Activated CD4-positive, alpha-beta T cell treated with anti-CD3 and anti-CD28 coated beads, Interleukin-2, amount 10 ng/mL, durations not matched to agents 7 days and 5 days (primary cell): ENCODE results near the gene CADM1. TPM values are rescaled to one million over a fixed set of nuclear protein-coding genes. Genes with fewer than 3 reads are reported as not detected.

Experiments
- CTCF ChIA-PET: fragments of 350-600 bp; sonication (Branson Sonifier 250); formaldehyde crosslinking; loops from one replicate; lab custom pipeline; 2021; ENCODE audit warnings: antibody characterized with exemption; lab: Charles Lee
- POLR2A ChIA-PET: fragments of 350-600 bp; sonication (Branson Sonifier 250); formaldehyde crosslinking; loops from one replicate; lab custom pipeline; 2021; ENCODE audit warnings: antibody characterized with exemption; lab: Charles Lee
- DNase-seq: peaks from one replicate; pipeline ENCODE4 v3.0.0-alpha.2; 2020
- H3K27ac Mint-ChIP-seq: one replicate; pipeline ENCODE4 v1.8.0; 2021; ENCODE audit warnings: mild to moderate bottlenecking, moderate library complexity, mixed read lengths
- H3K27me3 Mint-ChIP-seq: one replicate; pipeline ENCODE4 v1.8.0; 2021; ENCODE audit warnings: mixed read lengths
- H3K36me3 Mint-ChIP-seq: one replicate; pipeline ENCODE4 v1.8.0; 2021; ENCODE audit warnings: low read depth, mixed read lengths
- H3K4me1 Mint-ChIP-seq: one replicate; pipeline ENCODE4 v1.8.0; 2021; ENCODE audit warnings: mixed read lengths
- H3K4me3 Mint-ChIP-seq: one replicate; pipeline ENCODE4 v1.8.0; 2021; ENCODE audit warnings: mild to moderate bottlenecking, moderate library complexity, mixed read lengths
- H3K9me3 Mint-ChIP-seq: one replicate; pipeline ENCODE4 v1.8.0; 2021; ENCODE audit warnings: mixed read lengths
- total RNA-seq, 2 experiments: library from RNA; stranded (reverse); gene quantifications; one replicate each; pipeline ENCODE4 v1.2.3, GENCODE V29; 2021

CADM1 gene
- total RNA-seq, 2 experiments from 2014 or later: 0.52 to 0.92 TPM

DNA sequence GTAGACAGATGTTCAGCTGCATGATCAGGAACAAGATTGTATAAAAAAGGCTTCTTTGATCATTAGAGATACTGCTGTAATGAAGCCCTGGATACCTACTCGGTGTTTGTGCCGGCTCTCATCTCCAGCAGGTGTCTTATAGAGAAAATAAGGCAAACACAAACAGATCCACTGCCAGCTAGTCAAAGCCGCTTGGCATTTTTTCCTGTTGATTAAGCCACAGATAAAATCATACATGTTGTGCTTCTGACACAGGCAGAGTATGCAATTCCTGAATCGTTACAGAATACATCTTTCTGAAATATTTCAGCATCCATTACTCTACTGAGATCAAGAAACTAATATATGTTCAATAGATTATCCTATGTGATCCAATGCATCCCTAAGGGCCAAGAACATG lies 206.9 kb downstream of the CADM1 start:
- ChIA-PET CTCF (no interaction called here), POLR2A (no interaction called here)
- Mint-ChIP-seq H3K36me3 (no peaks in the 10 kb centered on the region), H3K9me3 (no peaks in the 10 kb centered on the region), H3K4me1 (no peaks in the 10 kb centered on the region), H3K27me3 (peaks cover 5% of the 10 kb centered on the region), H3K27ac (no peak overlapping the region), H3K4me3 (no peak overlapping the region)
- DNase-seq: no peak

DNA sequence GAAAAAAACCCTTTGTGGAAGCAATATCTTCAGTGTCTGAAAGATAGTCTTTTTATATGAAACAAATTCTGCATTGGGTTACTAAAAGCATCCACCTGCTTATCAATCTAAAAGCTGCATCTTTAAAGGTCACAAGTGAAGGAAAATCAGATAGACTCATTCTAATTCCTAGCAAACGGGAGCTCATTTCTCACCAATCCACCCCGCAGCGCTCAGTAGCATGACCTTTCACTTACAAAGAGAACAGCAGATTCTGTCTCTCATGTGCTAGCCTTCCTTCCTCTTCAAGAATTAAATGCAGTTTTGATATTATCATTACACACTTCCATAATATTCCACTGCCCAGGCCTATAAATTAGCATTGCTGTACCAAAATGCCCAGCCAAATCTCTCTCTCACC lies 212.9 kb downstream of the CADM1 start:
- no peak for DNase-seq
- Mint-ChIP-seq H3K4me3 (no peak overlapping the region), H3K36me3 (no peaks in the 10 kb centered on the region), H3K27me3 (no peaks in the 10 kb centered on the region), H3K27ac (no peak overlapping the region), H3K9me3 (no peaks in the 10 kb centered on the region), H3K4me1 (no peaks in the 10 kb centered on the region)
- POLR2A ChIA-PET: no interaction called here
- CTCF ChIA-PET: no interaction called here

DNA sequence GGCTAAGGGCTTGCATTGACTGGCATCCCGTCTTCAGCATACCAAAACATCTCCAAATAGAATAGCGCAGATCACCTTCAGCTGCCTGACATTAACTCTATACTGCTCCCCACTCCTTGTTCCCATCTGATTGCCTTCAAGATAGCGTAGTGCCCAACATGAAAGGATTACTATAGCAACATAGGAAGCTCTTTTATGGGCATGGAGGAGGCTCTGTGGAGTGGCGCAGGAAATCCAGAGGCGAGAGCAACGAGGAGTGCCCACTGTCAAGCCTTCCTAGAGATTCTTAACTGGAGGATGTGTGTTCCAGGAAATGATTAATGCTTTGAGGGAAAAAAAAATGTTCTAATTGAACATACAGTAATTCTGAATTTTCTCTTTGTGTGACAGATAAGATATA lies 213.3 kb downstream of the CADM1 start:
- DNase-seq: no peak
- Mint-ChIP-seq H3K36me3 (no peaks in the 10 kb centered on the region), H3K9me3 (no peaks in the 10 kb centered on the region), H3K27me3 (peaks cover 1% of the 10 kb centered on the region), H3K27ac (no peak overlapping the region), H3K4me1 (no peaks in the 10 kb centered on the region), H3K4me3 (no peak overlapping the region)
- POLR2A ChIA-PET: no interaction called here
- CTCF ChIA-PET: no interaction called here

DNA sequence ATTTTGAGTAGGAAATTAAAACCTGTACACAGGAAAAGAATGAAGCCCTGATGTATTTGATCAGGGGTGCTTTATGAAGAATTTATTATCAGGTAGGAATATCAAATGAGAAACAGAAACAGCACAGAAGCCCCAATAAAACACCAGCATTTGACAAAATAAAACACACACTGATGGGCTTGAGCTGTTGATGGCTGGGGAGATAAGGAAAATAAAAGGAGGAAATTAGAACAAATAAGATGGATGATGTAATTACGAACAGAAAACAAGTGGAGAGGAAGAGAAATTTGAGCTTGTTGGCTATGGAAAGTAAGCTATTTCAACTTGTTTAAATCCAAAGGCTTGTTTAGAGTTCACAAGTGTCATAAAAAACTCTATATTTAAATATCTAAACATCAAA lies 213.7 kb downstream of the CADM1 start:
- H3K4me1 Mint-ChIP-seq: no peaks in the 10 kb centered on the region
- no peak for DNase-seq
- H3K36me3 Mint-ChIP-seq: no peaks in the 10 kb centered on the region
- POLR2A ChIA-PET: no interaction called here
- peaks cover 1% of the 10 kb centered on the region for H3K27me3 Mint-ChIP-seq
- H3K4me3 Mint-ChIP-seq: no peak overlapping the region
- H3K27ac Mint-ChIP-seq: no peak overlapping the region
- H3K9me3 Mint-ChIP-seq: no peaks in the 10 kb centered on the region
- CTCF ChIA-PET: no interaction called here

DNA sequence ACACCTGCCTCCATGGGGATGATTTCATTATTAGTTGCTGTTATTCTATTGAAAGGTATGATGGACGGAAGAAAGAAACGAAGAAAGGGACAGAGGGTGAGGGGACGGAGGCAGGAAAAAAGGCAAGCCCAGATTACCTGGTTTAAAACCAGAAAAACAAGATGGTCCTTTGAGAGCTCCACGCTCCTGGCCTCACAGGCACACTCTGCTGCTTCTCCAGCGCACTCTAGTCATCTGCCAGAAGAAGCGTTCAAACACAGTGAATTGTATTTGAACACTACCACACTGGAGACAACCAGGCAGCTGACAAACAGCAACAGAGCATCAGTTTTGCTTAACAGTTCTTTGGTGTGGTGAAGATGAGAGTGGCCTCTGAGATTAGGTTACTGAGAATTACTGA lies 216.9 kb downstream of the CADM1 start:
- no peak for DNase-seq
- no peaks in the 10 kb centered on the region for H3K36me3 Mint-ChIP-seq
- no peak overlapping the region for H3K4me3 Mint-ChIP-seq
- H3K27me3 Mint-ChIP-seq: peaks cover 5% of the 10 kb centered on the region
- H3K9me3 Mint-ChIP-seq: no peaks in the 10 kb centered on the region
- H3K4me1 Mint-ChIP-seq: no peaks in the 10 kb centered on the region
- ChIA-PET CTCF (no interaction called here), POLR2A (no interaction called here)
- no peak overlapping the region for H3K27ac Mint-ChIP-seq

DNA sequence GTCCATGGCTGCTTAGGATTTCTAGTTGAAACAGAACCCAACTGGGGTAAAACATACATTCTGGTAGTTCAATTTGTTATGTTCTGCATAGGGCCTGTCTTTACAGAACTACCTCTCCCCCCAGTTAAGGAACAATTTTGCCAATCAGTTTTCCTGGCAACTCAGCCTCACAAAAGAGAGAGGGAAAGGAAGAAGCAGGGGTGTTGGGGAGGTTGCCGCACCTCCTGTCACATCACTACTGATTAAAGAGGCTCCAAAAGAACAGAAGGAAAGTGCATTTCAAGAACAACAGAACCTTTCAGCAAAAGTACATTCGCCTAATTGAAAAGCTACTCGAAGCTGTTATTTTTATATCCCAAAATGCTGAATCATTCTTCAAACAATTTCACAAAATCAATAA lies 217.6 kb downstream of the CADM1 start:
- no peaks in the 10 kb centered on the region for H3K4me1 Mint-ChIP-seq

DNA sequence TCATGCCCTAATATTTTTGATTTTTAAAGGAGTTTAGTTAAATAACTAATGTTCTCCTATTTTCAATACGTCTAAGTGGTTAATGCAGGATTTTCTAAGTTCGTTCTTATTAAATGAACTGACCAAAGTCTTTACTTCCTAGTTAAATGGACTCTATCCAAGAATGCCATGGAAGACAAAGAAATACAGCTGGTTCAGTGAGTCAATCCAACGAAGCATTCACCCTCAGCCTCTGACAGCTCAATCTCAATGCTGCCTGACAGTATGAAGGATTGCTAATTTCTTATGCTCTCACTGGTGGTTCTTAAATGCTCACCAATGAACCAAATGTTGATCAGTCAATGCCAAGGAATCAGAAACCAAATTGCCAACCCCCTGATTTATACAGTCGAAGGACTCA lies 219.4 kb downstream of the CADM1 start:
- Mint-ChIP-seq H3K27ac (no peak overlapping the region), H3K9me3 (no peaks in the 10 kb centered on the region), H3K4me3 (no peak overlapping the region), H3K27me3 (peaks cover 5% of the 10 kb centered on the region), H3K36me3 (no peaks in the 10 kb centered on the region), H3K4me1 (no peaks in the 10 kb centered on the region)
- ChIA-PET POLR2A (no interaction called here), CTCF (no interaction called here)
- no peak for DNase-seq

More for the DNA sequence above, 217.6 kb downstream of the CADM1 start:
- POLR2A ChIA-PET: no interaction called here
- no peak for DNase-seq
- CTCF ChIA-PET: no interaction called here
- H3K36me3 Mint-ChIP-seq: no peaks in the 10 kb centered on the region
- H3K27me3 Mint-ChIP-seq: peaks cover 5% of the 10 kb centered on the region
- no peak overlapping the region for H3K27ac Mint-ChIP-seq
- H3K9me3 Mint-ChIP-seq: no peaks in the 10 kb centered on the region
- H3K4me3 Mint-ChIP-seq: no peak overlapping the region

DNA sequence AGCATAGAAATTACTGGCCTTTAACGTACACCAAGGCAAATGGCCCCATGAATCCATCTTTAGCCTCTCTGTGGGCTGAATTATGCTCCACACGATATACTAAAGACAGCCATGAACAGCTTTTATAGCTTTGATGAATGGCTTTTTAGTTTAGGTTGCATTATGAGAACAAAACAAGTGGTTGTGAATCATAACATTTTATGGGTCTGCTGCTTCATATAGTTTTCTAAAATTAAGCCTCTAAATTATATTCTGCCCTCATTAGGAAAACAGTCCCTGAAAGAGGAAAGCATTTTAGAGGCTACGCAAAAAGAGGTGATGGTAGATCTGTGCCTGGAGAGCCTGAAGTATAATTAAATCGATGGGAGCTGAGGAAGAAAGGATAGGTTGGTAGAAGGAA lies 221.3 kb downstream of the CADM1 start:
- H3K4me3 Mint-ChIP-seq: no peak overlapping the region
- no peak for DNase-seq
- CTCF ChIA-PET: no interaction called here

DNA sequence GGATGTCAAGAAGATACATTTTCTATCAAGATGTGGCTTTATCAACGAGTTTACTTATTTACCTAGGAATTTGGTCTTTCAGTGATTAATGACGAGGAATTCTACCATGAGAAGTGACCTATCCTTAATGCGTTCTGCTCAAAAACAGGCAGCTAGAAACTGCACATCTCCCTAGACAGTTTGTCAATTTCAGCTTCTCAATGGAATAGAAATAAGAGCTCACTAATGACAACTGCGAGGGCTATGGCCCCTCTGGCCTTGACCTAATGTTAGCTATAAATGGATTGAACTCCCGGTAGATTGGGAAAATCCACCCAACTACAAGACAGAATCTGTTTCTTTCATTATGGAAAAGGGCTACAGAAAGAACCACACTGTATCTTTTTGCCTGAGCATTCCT lies 223.4 kb downstream of the CADM1 start:
- ChIA-PET POLR2A (no interaction called here), CTCF (interaction anchor here (1.3 to 1.7 kb wide), 2 partner anchors 9 to 10 kb away, joined by 3 to 4 read pairs; no protein-coding TSS in a partner anchor)
- Mint-ChIP-seq H3K9me3 (no peaks in the 10 kb centered on the region), H3K27ac (no peak overlapping the region), H3K27me3 (peaks cover 4% of the 10 kb centered on the region), H3K4me1 (no peaks in the 10 kb centered on the region), H3K4me3 (no peak overlapping the region), H3K36me3 (no peaks in the 10 kb centered on the region)
- DNase-seq: no peak

More for the DNA sequence above, 221.3 kb downstream of the CADM1 start:
- POLR2A ChIA-PET: no interaction called here
- H3K27ac Mint-ChIP-seq: no peak overlapping the region
- H3K9me3 Mint-ChIP-seq: no peaks in the 10 kb centered on the region
- no peaks in the 10 kb centered on the region for H3K36me3 Mint-ChIP-seq
- H3K27me3 Mint-ChIP-seq: peaks cover 5% of the 10 kb centered on the region
- no peaks in the 10 kb centered on the region for H3K4me1 Mint-ChIP-seq

DNA sequence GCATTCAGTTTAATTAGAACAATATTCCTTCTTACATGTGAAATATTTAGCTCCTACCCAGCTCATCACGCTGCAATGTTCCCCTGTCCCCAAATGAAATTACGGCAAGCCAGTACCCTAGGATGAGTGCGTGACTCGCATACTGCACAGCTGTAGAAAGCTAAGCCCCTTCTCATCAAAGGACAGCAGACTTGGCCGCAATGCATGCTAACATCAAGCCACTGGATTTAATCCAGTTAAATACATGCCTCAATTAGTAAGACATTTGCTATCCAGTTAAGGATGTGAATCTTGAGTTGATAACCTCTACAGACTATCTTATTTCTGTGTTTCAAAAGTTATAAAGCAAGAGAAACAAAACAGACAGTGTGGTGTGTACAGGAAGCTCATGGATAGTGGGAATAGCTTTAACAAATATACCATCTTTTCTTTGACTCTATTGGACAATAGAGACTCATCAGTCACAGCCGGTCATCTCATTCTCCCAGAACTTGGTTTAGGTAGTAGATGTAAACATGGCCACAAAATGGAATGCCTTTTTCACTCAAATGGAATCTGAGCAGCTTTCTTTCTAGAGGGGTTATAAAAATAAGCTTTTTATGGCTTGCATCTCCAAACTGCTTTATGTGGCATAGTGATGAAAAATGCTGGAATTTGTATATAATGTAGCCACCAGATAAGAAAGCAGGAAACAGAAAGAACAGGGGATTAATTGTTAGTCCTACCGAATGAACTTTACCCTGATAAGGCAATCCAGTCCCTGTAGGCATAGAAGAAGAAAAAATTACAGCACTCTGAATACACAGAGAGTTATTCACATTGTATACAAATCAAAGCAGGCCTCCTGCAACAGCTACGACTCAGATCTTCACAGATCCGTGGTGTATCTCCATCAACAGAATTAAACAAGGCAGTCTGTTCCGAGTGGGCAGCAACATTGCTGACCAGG lies 224.1 kb downstream of the CADM1 start:
- POLR2A ChIA-PET: interaction anchor here (0.6 kb wide), 1 partner anchor 12 kb away, joined by 4 read pairs; no protein-coding TSS in a partner anchor
- DNase-seq: no peak
- Mint-ChIP-seq H3K4me3 (no peak overlapping the region), H3K4me1 (no peaks in the 10 kb centered on the region), H3K36me3 (no peaks in the 10 kb centered on the region), H3K27ac (no peak overlapping the region), H3K27me3 (peaks cover 2% of the 10 kb centered on the region), H3K9me3 (no peaks in the 10 kb centered on the region)
- CTCF ChIA-PET: interaction anchor here (1.3 kb wide), 1 partner anchor 8 kb away, joined by 3 read pairs; no protein-coding TSS in a partner anchor

DNA sequence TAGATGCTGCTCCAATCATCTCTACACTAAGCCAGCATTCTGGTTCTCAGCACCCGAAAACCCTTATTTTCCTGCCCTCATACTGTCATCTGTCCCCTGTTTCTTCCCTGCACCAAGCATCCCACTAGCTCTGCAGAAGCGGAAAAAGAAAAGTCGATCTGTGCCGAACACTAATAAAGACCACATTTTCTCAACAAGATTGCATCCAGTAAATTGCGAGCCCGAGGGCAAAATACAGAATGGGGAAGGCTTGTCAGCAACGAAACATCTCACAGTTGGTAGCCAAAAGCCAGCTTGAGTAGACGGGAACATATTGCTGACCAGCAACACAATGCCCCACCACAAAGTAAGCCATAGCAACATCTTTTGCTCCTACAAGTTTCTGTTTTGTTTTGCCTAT lies 227.4 kb downstream of the CADM1 start:
- Mint-ChIP-seq H3K9me3 (no peaks in the 10 kb centered on the region), H3K36me3 (no peaks in the 10 kb centered on the region), H3K4me3 (no peak overlapping the region), H3K4me1 (no peaks in the 10 kb centered on the region), H3K27ac (no peak overlapping the region), H3K27me3 (no peaks in the 10 kb centered on the region)
- ChIA-PET CTCF (no interaction called here), POLR2A (no interaction called here)
- DNase-seq: no peak

DNA sequence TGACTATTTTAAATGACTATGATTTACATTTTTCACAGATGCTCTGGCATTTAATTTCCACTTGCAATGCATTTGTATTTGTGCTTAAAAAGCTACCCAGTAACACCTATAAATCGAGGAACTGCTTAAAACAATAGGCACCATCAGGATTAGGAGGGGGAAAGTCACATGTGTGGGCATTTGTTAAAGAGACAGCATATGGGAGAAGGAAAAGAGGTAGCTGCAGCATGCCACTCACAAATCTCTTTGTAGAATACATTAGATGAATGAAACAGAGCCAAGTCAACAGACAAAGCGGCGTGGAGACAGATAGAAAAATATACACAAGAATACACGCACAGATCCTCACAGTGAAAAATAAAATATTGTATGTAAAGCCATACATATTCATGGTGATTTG lies 228.0 kb downstream of the CADM1 start:
- no peak overlapping the region for H3K27ac Mint-ChIP-seq
- no peaks in the 10 kb centered on the region for H3K9me3 Mint-ChIP-seq
- DNase-seq: no peak
- no peaks in the 10 kb centered on the region for H3K36me3 Mint-ChIP-seq
- H3K27me3 Mint-ChIP-seq: no peaks in the 10 kb centered on the region
- H3K4me1 Mint-ChIP-seq: no peaks in the 10 kb centered on the region
- CTCF ChIA-PET: no interaction called here
- POLR2A ChIA-PET: no interaction called here
- no peak overlapping the region for H3K4me3 Mint-ChIP-seq

DNA sequence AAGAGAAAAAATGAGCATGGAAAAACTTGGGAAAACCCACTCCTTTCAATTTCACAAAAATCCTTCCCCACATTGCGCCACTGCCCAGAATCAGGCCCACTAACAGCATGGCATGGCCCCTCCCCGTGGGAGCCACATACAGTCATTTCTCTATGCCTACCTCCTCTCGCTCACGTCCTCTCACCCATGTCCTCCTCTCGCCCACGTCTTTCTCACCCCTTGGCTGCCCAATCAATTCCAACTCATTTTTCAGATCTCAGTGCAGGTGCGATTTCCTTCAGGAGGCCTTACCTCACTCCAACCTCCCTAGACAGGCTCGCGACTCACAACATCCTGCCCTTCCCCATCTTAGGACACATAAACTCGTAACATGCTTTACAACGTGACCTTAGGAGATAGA lies 229.2 kb downstream of the CADM1 start:
- H3K4me3 Mint-ChIP-seq: no peak overlapping the region
- H3K36me3 Mint-ChIP-seq: no peaks in the 10 kb centered on the region
- H3K27ac Mint-ChIP-seq: no peak overlapping the region
- H3K27me3 Mint-ChIP-seq: no peaks in the 10 kb centered on the region
- H3K9me3 Mint-ChIP-seq: no peaks in the 10 kb centered on the region
- ChIA-PET CTCF (no interaction called here), POLR2A (no interaction called here)
- no peak for DNase-seq
- H3K4me1 Mint-ChIP-seq: no peaks in the 10 kb centered on the region
